Measurements from ENCODE around the gene LAD1.

The LAD1 gene

DNA sequence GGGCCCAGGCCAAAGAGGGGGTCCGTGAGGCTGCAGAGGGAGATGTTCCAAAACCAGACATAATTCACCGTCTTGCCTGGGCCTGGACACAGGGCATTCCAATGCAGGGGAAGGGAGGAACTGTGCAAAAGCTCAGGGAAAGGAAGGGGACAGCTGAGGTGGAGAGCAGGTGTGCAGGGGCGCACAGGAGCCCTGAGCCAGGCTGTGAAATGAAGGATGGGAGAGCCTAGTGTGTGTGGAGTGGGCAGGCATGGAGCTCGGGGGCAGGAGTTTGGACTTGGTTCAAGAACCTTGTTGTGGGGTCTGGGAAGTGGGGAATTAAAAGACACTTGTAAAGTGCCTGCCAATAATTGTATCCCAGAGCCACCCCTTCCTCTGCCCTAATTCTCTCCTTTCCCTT, 20.1 kb upstream of the LAD1 start:
- H3K27me3 ChIP-seq (ENCODE audit: control insufficient read depth, insufficient read depth, low read length): no peaks in the 10 kb centered on the region
- H3K4me1 ChIP-seq (ENCODE audit: control insufficient read depth, insufficient read depth, low read length): peaks cover 3% of the 10 kb centered on the region
- H3K36me3 ChIP-seq (ENCODE audit: control insufficient read depth, insufficient read depth, low read length): no peaks in the 10 kb centered on the region
- H3K4me3 ChIP-seq (ENCODE audit: low read length): no peak overlapping the region
- no peak overlapping the region for H3K27ac ChIP-seq (ENCODE audit: low read length)
- WGBS (ENCODE audit: insufficient coverage, insufficient read length): no CpG with 5 or more reads among the region's 4 CpGs
- H3K9me3 ChIP-seq (ENCODE audit: control insufficient read depth, insufficient read depth, low read length): no peaks in the 10 kb centered on the region; the same call in 1 of the 2 replicates
- no peak for DNase-seq (ENCODE audit: low read depth, low spot score)

DNA sequence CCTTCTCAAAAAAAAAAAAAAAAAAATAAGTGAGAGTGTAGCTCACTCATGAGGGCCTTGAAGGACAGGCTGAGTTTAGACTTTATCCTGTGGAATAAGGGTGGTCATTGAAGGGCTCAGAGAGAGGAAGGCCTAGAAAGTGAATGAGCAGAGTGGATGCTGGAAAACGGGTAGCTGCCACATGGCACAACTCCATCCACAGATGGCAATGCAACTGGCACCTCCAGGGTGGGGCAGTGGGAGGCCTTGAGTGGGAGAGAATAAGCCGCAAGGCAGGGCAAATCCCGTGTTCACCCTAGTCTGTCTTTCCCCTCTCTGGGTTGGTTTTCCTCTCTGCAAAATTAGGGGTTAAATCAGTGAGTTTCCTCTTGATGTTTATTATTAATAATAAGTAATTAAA, 19.3 kb upstream of the LAD1 start:
- Histone ChIP-seq H3K27ac (ENCODE audit: low read length) (no peak overlapping the region), H3K36me3 (ENCODE audit: control insufficient read depth, insufficient read depth, low read length) (no peaks in the 10 kb centered on the region), H3K4me3 (ENCODE audit: low read length) (no peak overlapping the region), H3K9me3 (ENCODE audit: control insufficient read depth, insufficient read depth, low read length) (no peaks in the 10 kb centered on the region; the same call in 1 of the 2 replicates), H3K4me1 (ENCODE audit: control insufficient read depth, insufficient read depth, low read length) (peaks cover 3% of the 10 kb centered on the region), H3K27me3 (ENCODE audit: control insufficient read depth, insufficient read depth, low read length) (no peaks in the 10 kb centered on the region)
- no peak for DNase-seq (ENCODE audit: low read depth, low spot score)
- WGBS (ENCODE audit: insufficient coverage, insufficient read length): no CpG with 5 or more reads among the region's 3 CpGs

DNA sequence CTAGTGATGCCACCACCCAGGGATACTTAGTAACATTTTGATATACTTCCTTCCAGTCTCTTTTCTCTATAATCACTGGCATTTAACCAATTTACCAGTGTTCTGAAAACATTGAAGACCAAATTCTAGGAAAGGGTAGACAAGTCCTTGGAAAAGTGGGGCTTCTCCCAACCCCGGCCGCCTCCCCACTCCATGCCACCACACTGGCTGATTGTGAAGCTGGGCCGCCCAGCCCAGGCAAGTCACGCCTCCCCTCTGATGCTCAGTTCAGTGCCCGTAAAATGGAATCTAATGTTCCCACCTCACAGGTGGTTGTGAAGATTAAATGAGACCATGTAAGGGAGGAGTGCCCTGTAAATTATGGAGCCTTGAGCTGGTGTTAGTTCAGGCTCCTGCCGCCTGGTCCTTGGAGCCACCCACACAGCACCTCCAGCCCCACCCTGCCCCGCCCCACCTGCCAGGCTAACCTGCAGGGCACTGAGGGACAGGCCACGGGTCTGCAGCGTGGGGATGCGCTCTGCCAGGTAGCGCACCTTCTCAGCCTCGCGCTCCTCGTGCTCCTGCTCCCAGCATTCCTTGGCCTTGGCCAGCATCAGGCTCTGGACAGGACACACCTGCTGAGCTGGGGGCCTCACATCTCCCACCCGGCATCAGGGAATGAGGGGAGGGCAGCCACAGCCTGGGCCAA, 15.1 kb upstream of the LAD1 start:
- H3K36me3 ChIP-seq (ENCODE audit: control insufficient read depth, insufficient read depth, low read length): no peaks in the 10 kb centered on the region
- no peak overlapping the region for H3K27ac ChIP-seq (ENCODE audit: low read length)
- H3K27me3 ChIP-seq (ENCODE audit: control insufficient read depth, insufficient read depth, low read length): no peaks in the 10 kb centered on the region
- no peaks in the 10 kb centered on the region; the same call in 1 of the 2 replicates for H3K9me3 ChIP-seq (ENCODE audit: control insufficient read depth, insufficient read depth, low read length)
- DNase-seq (ENCODE audit: low read depth, low spot score): no peak
- no peak overlapping the region for H3K4me3 ChIP-seq (ENCODE audit: low read length)
- H3K4me1 ChIP-seq (ENCODE audit: control insufficient read depth, insufficient read depth, low read length): no peaks in the 10 kb centered on the region
- WGBS (ENCODE audit: insufficient coverage, insufficient read length): no CpG with 5 or more reads among the region's 15 CpGs

DNA sequence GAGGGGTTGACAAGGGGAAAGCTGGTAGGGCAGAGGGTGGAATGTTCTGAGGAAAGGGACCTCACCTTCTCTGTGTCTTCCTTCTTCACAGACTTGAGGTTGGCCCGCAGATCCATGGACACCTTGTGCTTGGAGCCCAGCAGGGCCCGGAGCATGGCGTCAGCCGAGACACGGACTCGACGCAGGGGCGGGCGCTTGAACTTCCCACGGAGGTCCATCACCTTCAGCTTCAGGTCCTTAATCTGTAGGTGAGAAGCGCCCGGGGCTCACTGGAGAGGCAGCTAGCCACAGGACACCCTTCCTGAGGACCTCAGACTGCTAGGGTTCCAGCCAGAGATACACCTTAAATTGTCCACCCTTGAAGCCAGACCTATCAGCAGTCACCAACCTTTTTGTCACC, 12.2 kb upstream of the LAD1 start:
- Histone ChIP-seq H3K36me3 (ENCODE audit: control insufficient read depth, insufficient read depth, low read length) (no peaks in the 10 kb centered on the region), H3K9me3 (ENCODE audit: control insufficient read depth, insufficient read depth, low read length) (no peaks in the 10 kb centered on the region; the same call in 1 of the 2 replicates), H3K27ac (ENCODE audit: low read length) (no peak overlapping the region), H3K4me3 (ENCODE audit: low read length) (no peak overlapping the region), H3K4me1 (ENCODE audit: control insufficient read depth, insufficient read depth, low read length) (no peaks in the 10 kb centered on the region), H3K27me3 (ENCODE audit: control insufficient read depth, insufficient read depth, low read length) (no peaks in the 10 kb centered on the region)
- no CpG with 5 or more reads among the region's 12 CpGs for WGBS (ENCODE audit: insufficient coverage, insufficient read length)
- no peak for DNase-seq (ENCODE audit: low read depth, low spot score)

- WGBS (ENCODE audit: insufficient coverage, insufficient read length): no CpG with 5 or more reads among the region's 8 CpGs
These were observed 10.3 kb upstream of the LAD1 start for GRCh38 chr1:201409440-201409839.

GRCh38 chr1:201408834-201409200, 9.7 kb upstream of the LAD1 start:
- no peak overlapping the region for H3K27ac ChIP-seq (ENCODE audit: low read length)
- no peaks in the 10 kb centered on the region for H3K27me3 ChIP-seq (ENCODE audit: control insufficient read depth, insufficient read depth, low read length)
- no peak for DNase-seq (ENCODE audit: low read depth, low spot score)
- no peaks in the 10 kb centered on the region for H3K36me3 ChIP-seq (ENCODE audit: control insufficient read depth, insufficient read depth, low read length)
- H3K4me1 ChIP-seq (ENCODE audit: control insufficient read depth, insufficient read depth, low read length): no peaks in the 10 kb centered on the region
- no peak overlapping the region for H3K4me3 ChIP-seq (ENCODE audit: low read length)
- no CpG with 5 or more reads among the region's 3 CpGs for WGBS (ENCODE audit: insufficient coverage, insufficient read length)
- no peaks in the 10 kb centered on the region for H3K9me3 ChIP-seq (ENCODE audit: control insufficient read depth, insufficient read depth, low read length)

More at GRCh38 chr1:201409440-201409839, 10.3 kb upstream of the LAD1 start:
- DNase-seq (ENCODE audit: low read depth, low spot score): no peak
- H3K4me3 ChIP-seq (ENCODE audit: low read length): no peak overlapping the region
- H3K36me3 ChIP-seq (ENCODE audit: control insufficient read depth, insufficient read depth, low read length): no peaks in the 10 kb centered on the region
- no peaks in the 10 kb centered on the region for H3K27me3 ChIP-seq (ENCODE audit: control insufficient read depth, insufficient read depth, low read length)
- no peaks in the 10 kb centered on the region for H3K4me1 ChIP-seq (ENCODE audit: control insufficient read depth, insufficient read depth, low read length)
- no peaks in the 10 kb centered on the region for H3K9me3 ChIP-seq (ENCODE audit: control insufficient read depth, insufficient read depth, low read length)
- no peak overlapping the region for H3K27ac ChIP-seq (ENCODE audit: low read length)

DNA sequence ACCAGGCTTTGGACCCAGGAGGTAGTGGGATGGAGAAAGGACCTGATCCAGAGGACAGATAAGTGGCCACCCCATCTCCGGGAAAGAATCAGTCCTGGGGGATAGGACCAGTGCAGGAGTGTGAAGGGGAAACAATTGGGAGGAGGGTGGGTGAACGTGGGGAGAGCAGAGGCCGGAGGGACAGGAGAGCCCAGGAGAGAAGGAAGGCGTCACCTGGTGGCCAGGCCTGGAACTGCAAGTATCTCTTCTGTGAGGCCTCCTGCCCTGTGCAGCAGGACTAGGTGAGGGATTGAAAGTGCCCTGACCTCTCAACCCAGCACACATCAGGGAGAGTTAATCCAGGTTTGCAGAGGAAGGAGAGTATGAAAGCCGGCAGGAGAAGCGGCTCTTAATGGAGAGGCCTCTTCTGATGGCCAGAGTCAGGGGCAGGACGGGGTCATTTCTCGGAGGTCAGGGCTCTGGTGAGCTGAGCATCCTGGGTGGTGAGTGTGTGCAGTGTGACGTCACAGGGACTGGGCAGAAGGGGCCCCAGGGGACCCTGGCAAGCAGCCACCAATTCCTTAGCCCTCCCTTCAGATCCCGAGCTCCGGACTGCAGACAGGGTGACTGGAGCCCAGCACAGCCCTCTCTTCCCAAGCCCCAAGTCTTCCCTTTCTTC, 9.2 kb upstream of the LAD1 start:
- H3K36me3 ChIP-seq (ENCODE audit: control insufficient read depth, insufficient read depth, low read length): no peaks in the 10 kb centered on the region
- no CpG with 5 or more reads among the region's 11 CpGs for WGBS (ENCODE audit: insufficient coverage, insufficient read length)
- H3K4me1 ChIP-seq (ENCODE audit: control insufficient read depth, insufficient read depth, low read length): no peaks in the 10 kb centered on the region
- no peaks in the 10 kb centered on the region for H3K27me3 ChIP-seq (ENCODE audit: control insufficient read depth, insufficient read depth, low read length)
- DNase-seq (ENCODE audit: low read depth, low spot score): peak; percentile 93
- H3K4me3 ChIP-seq (ENCODE audit: low read length): no peak overlapping the region
- H3K27ac ChIP-seq (ENCODE audit: low read length): no peak overlapping the region
- H3K9me3 ChIP-seq (ENCODE audit: control insufficient read depth, insufficient read depth, low read length): no peaks in the 10 kb centered on the region

DNA sequence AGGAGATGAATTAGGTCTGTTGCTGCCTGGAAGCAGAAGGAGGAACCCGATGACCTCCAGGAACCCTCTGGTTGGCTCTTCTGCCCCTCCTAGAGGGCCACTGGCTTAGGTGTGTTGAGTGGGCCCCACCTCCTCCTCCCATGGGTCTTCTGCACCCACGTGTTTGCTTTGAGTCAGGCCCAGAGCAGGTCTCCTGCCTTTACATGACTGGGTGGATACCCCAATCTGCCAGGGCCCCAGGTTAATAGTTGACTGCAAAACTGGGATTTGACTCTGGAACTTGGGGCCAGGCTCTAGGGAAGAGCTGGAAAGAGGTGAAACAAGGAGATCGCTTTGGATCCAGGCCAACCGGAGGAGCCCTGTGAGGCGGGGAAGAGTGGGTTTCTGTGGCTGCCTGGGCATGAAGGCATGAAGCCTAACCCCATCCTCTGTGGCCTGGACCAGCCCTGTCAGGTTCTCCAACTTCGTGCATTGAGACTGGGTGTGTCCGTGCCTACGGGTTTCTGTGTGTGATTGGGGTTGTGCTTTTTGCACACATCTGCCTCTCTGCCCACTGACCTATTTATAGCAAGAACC, 7.8 kb upstream of the LAD1 start:
- no peak for DNase-seq (ENCODE audit: low read depth, low spot score)
- Histone ChIP-seq H3K9me3 (ENCODE audit: control insufficient read depth, insufficient read depth, low read length) (no peaks in the 10 kb centered on the region), H3K27ac (ENCODE audit: low read length) (no peak overlapping the region), H3K4me1 (ENCODE audit: control insufficient read depth, insufficient read depth, low read length) (no peaks in the 10 kb centered on the region), H3K27me3 (ENCODE audit: control insufficient read depth, insufficient read depth, low read length) (no peaks in the 10 kb centered on the region), H3K4me3 (ENCODE audit: low read length) (no peak overlapping the region), H3K36me3 (ENCODE audit: control insufficient read depth, insufficient read depth, low read length) (no peaks in the 10 kb centered on the region)
- no CpG with 5 or more reads among the region's 8 CpGs for WGBS (ENCODE audit: insufficient coverage, insufficient read length)

DNA sequence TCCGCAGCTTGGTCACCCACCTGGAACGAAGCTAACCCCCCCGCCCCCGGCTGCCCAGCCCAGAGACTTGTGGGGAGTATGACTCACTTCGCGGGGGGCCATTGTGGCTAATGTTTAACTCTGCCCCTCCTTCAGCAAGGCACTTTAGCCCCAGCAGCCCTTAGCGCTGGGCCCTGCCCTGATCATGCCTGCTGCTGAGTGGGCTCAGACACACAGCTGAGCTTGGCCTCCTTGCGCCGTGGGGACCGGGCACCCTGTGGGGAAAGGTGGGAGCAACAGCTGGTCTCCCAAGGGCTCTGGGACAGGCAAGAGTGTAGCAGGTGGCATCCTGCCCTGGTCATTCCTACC, 6.3 kb upstream of the LAD1 start:
- H3K9me3 ChIP-seq (ENCODE audit: control insufficient read depth, insufficient read depth, low read length): no peaks in the 10 kb centered on the region
- DNase-seq (ENCODE audit: low read depth, low spot score): no peak
- no CpG with 5 or more reads among the region's 10 CpGs for WGBS (ENCODE audit: insufficient coverage, insufficient read length)
- H3K27me3 ChIP-seq (ENCODE audit: control insufficient read depth, insufficient read depth, low read length): peaks cover 1% of the 10 kb centered on the region; the same call in 1 of the 2 replicates
- no peak overlapping the region for H3K4me3 ChIP-seq (ENCODE audit: low read length)
- no peaks in the 10 kb centered on the region for H3K36me3 ChIP-seq (ENCODE audit: control insufficient read depth, insufficient read depth, low read length)
- no peak overlapping the region for H3K27ac ChIP-seq (ENCODE audit: low read length)
- H3K4me1 ChIP-seq (ENCODE audit: control insufficient read depth, insufficient read depth, low read length): no peaks in the 10 kb centered on the region

- Histone ChIP-seq H3K4me1 (ENCODE audit: control insufficient read depth, insufficient read depth, low read length) (no peaks in the 10 kb centered on the region; the same call in 1 of the 2 replicates), H3K36me3 (ENCODE audit: control insufficient read depth, insufficient read depth, low read length) (no peaks in the 10 kb centered on the region), H3K27me3 (ENCODE audit: control insufficient read depth, insufficient read depth, low read length) (peaks cover 1% of the 10 kb centered on the region; the same call in 1 of the 2 replicates), H3K27ac (ENCODE audit: low read length) (no peak overlapping the region), H3K9me3 (ENCODE audit: control insufficient read depth, insufficient read depth, low read length) (no peaks in the 10 kb centered on the region), H3K4me3 (ENCODE audit: low read length) (no peak overlapping the region)
- WGBS (ENCODE audit: insufficient coverage, insufficient read length): no CpG with 5 or more reads among the region's 11 CpGs
- no peak for DNase-seq (ENCODE audit: low read depth, low spot score)
These were observed 5.8 kb upstream of the LAD1 start for GRCh38 chr1:201404722-201405483.
